SH-SY5Y (cell line): ENCODE data around the gene RITA1.

Experiments
- GATA2 ChIP-seq: IDR thresholded peaks from 2 replicates; pipeline ENCODE4 v1.6.1; 2011; ENCODE audit warnings: mild to moderate bottlenecking, low read depth, low read length
- GATA3 ChIP-seq: IDR thresholded peaks from 2 replicates; pipeline ENCODE4 v1.6.1; 2011; ENCODE audit warnings: low read depth, mild to moderate bottlenecking, low read length, moderate library complexity

- no peak for TF ChIP-seq GATA3
- TF ChIP-seq GATA2: no peak
Measured at GRCh38 chr12:113170457-113170856, 15.1 kb upstream of the RITA1 start.
